ENCODE data around the gene LSR. TPM values are rescaled to one million over a fixed set of nuclear protein-coding genes. Genes with fewer than 3 reads are reported as not detected.

LSR gene
- total RNA-seq, 1 donor from 2014 or later: 32.9 TPM

GRCh38 chr19:35265126-35265899 lies 16.5 kb downstream of the LSR start:
- intact Hi-C loops (cut with DNase I): loop anchor here (5.0 kb wide), 1 partner anchor 123 kb away; the partner anchor contains the start of gene FXYD7
- H3K4me3 ChIP-seq: no peak overlapping the region
- peak in 1 of 2 donors; percentile 88 for DNase-seq (ENCODE audit: extremely low spot score in 2 of 2)
- H3K9me3 ChIP-seq: no peaks in the 10 kb centered on the region
- TF ChIP-seq POLR2A (IDR thresholded peaks at IDR 0.05): no peak
- no peak for TF ChIP-seq POLR2AphosphoS5 (IDR thresholded peaks at IDR 0.05; ENCODE audit: insufficient read depth in 1 of 2, low read depth in 1 of 2)
- no peak for TF ChIP-seq CTCF (IDR thresholded peaks at IDR 0.05)
- H3K36me3 ChIP-seq: peaks cover 0 to 3% of the 10 kb centered on the region in 2 donors
- H3K27me3 ChIP-seq: no peaks in the 10 kb centered on the region
- H3K27ac ChIP-seq: peak overlapping the region; percentile 89
- peaks cover 55% of the 10 kb centered on the region for H3K4me1 ChIP-seq

- Histone ChIP-seq H3K4me1 (peaks cover 59% of the 10 kb centered on the region), H3K27me3 (no peaks in the 10 kb centered on the region), H3K36me3 (peaks cover under 1 to 10% of the 10 kb centered on the region in 2 donors), H3K4me3 (no peak overlapping the region), H3K9me3 (no peaks in the 10 kb centered on the region), H3K27ac (peak overlapping the region; percentile 89)
- DNase-seq (ENCODE audit: extremely low spot score in 2 of 2): no peak
- intact Hi-C loops (cut with DNase I): loop anchor here (5.0 kb wide), 1 partner anchor 124 kb away; the partner anchor contains the start of gene FXYD7
- TF ChIP-seq POLR2A (IDR thresholded peaks at IDR 0.05): no peak
- no peak for TF ChIP-seq POLR2AphosphoS5 (IDR thresholded peaks at IDR 0.05; ENCODE audit: insufficient read depth in 1 of 2, low read depth in 1 of 2)
- TF ChIP-seq CTCF (IDR thresholded peaks at IDR 0.05): no peak
Observed at GRCh38 chr19:35265900-35266519, 17.2 kb downstream of the LSR start.

- Histone ChIP-seq H3K27ac (peak overlapping the region; percentile 89), H3K4me3 (peak overlapping the region; percentile 66 to 76), H3K36me3 (peaks cover 3 to 18% of the 10 kb centered on the region in 2 donors), H3K4me1 (peaks cover 57% of the 10 kb centered on the region), H3K27me3 (no peaks in the 10 kb centered on the region), H3K9me3 (no peaks in the 10 kb centered on the region)
- DNase-seq (ENCODE audit: extremely low spot score in 2 of 2): no peak
- intact Hi-C loops (cut with DNase I): loop anchor here (5.0 kb wide), 1 partner anchor 124 kb away; the partner anchor contains the start of gene FXYD7
- TF ChIP-seq POLR2AphosphoS5 (IDR thresholded peaks at IDR 0.05; ENCODE audit: insufficient read depth in 1 of 2, low read depth in 1 of 2): no peak
- peak in 1 of 3 experiments; percentile 7 for TF ChIP-seq CTCF (IDR thresholded peaks at IDR 0.05)
- TF ChIP-seq POLR2A (IDR thresholded peaks at IDR 0.05): no peak
Observed at GRCh38 chr19:35266520-35267352, 17.9 kb downstream of the LSR start.

GRCh38 chr19:35267353-35267817 lies 18.6 kb downstream of the LSR start:
- Histone ChIP-seq H3K9me3 (no peaks in the 10 kb centered on the region), H3K4me1 (peaks cover 57% of the 10 kb centered on the region), H3K4me3 (peak overlapping the region; percentile 66 to 76), H3K36me3 (peaks cover 3 to 24% of the 10 kb centered on the region in 2 donors), H3K27me3 (no peaks in the 10 kb centered on the region), H3K27ac (peak overlapping the region; percentile 89)
- TF ChIP-seq POLR2A (IDR thresholded peaks at IDR 0.05) (no peak), POLR2AphosphoS5 (IDR thresholded peaks at IDR 0.05; ENCODE audit: insufficient read depth in 1 of 2, low read depth in 1 of 2) (no peak), CTCF (IDR thresholded peaks at IDR 0.05) (no peak)
- intact Hi-C loops (cut with DNase I): loop anchor here (5.0 kb wide), 1 partner anchor 125 kb away; the partner anchor contains the start of gene FXYD7
- no peak for DNase-seq (ENCODE audit: extremely low spot score in 2 of 2)
